Keratinocyte (primary cell): ENCODE results near the gene NSG1. TPM values are rescaled to one million over a fixed set of nuclear protein-coding genes. Genes with fewer than 3 reads are reported as not detected.

ENCODE experiments used
- DNase-seq: peaks from one replicate; pipeline ENCODE4 v3.0.0-alpha.2; 2011; ENCODE audit warnings: low read depth, missing footprints, low spot score
- FAIRE-seq: peaks from 2 replicates; lab custom pipeline; 2011; peaks lifted over from hg19 to GRCh38; lab: Jason Lieb, UNC
- H2AFZ ChIP-seq: 2 replicates; pipeline ENCODE4 v1.6.0; 2012; ENCODE audit warnings: low read length, control low read depth, inconsistent platforms; ENCODE audit not compliant: control insufficient read depth
- H3K27ac ChIP-seq: 2 replicates; pipeline ENCODE4 v1.5.1; 2011; ENCODE audit warnings: low read length; ENCODE audit not compliant: control insufficient read depth, insufficient read depth
- H3K27me3 ChIP-seq: 3 replicates; pipeline ENCODE4 v1.6.0; 2011; ENCODE audit warnings: low read length; ENCODE audit not compliant: control insufficient read depth, insufficient read depth; ENCODE audit errors: extremely low read depth
- H3K36me3 ChIP-seq, 2 experiments: 2 replicates in 1 of 2; 3 replicates in 1 of 2; pipeline ENCODE4 v1.5.1; 2011; ENCODE audit warnings: low read length in 2 of 2, mild to moderate bottlenecking in 1 of 2; ENCODE audit not compliant: control insufficient read depth in 2 of 2, insufficient read depth in 2 of 2; ENCODE audit errors: extremely low read depth in 1 of 2
- H3K4me1 ChIP-seq: 3 replicates; pipeline ENCODE4 v1.5.1; 2011; ENCODE audit warnings: low read length; ENCODE audit not compliant: control insufficient read depth, insufficient read depth; ENCODE audit errors: extremely low read depth
- H3K4me2 ChIP-seq: 3 replicates; pipeline ENCODE4 v1.6.0; 2011; ENCODE audit warnings: low read depth, low read length; ENCODE audit not compliant: control insufficient read depth, insufficient read depth; ENCODE audit errors: extremely low read depth
- H3K4me3 ChIP-seq, 3 experiments: fragments of 200-600 bp in 1 of 3; sonication (generic) in 1 of 3; 2 replicates in 2 of 3; 3 replicates in 1 of 3; pipeline ENCODE4 v1.5.1; 2011 to 2016; ENCODE audit warnings: low read length in 3 of 3, mild to moderate bottlenecking in 3 of 3, control low read depth in 2 of 3, inconsistent platforms in 1 of 3, low read depth in 1 of 3, mixed read lengths in 1 of 3, mixed run types in 1 of 3, moderate library complexity in 1 of 3; ENCODE audit not compliant: control insufficient read depth in 2 of 3, insufficient read depth in 2 of 3; ENCODE audit errors: extremely low read depth in 1 of 3
- H3K79me2 ChIP-seq: 2 replicates; pipeline ENCODE4 v1.6.0; 2012; ENCODE audit warnings: low read length; ENCODE audit not compliant: control insufficient read depth, insufficient read depth
- H3K9ac ChIP-seq: 3 replicates; pipeline ENCODE4 v1.6.0; 2011; ENCODE audit warnings: low read length; ENCODE audit not compliant: control insufficient read depth, insufficient read depth; ENCODE audit errors: extremely low read depth
- H3K9me1 ChIP-seq: 3 replicates; pipeline ENCODE4 v1.6.0; 2011; ENCODE audit warnings: low read length; ENCODE audit not compliant: control insufficient read depth, insufficient read depth; ENCODE audit errors: extremely low read depth
- H3K9me3 ChIP-seq: 2 replicates; pipeline ENCODE4 v1.5.1; 2012; ENCODE audit warnings: low read depth, low read length; ENCODE audit not compliant: control insufficient read depth
- H4K20me1 ChIP-seq: 3 replicates; pipeline ENCODE4 v1.6.0; 2011; ENCODE audit warnings: low read length; ENCODE audit not compliant: control insufficient read depth, insufficient read depth; ENCODE audit errors: extremely low read depth
- EZH2 ChIP-seq: IDR thresholded peaks from one replicate; pipeline ENCODE4 v1.6.1; 2012; ENCODE audit warnings: inconsistent platforms, mild to moderate bottlenecking, low read length, moderate library complexity
- dilution Hi-C: fragments of 300-500 bp; cut with MboI; formaldehyde crosslinking; loops from one replicate; pipeline ENCODE4 v1.7.0; 2020; ENCODE audit warnings: low sequenced_read_pairs; ENCODE audit not compliant: extremely low pct_ligation_motif_present
- polyA plus RNA-seq, 5 experiments: library from polyadenylated mRNA; depleted of rRNA in 3 of 5; stranded (reverse) in 3 of 5; stranded (forward) in 1 of 5; unstranded in 1 of 5; fragments of >200 nt; gene quantifications; 1 replicate in 1 of 5; 2 replicates in 3 of 5; 3 replicates in 1 of 5; pipeline versions ENCODE4 v1.2.1 to v1.2.3, GENCODE V29; 2011 to 2012; ENCODE audit warnings: missing spikeins in 2 of 5, low read depth in 1 of 5, low replicate concordance in 1 of 5
- TF ChIP-seq, protein P1 (sequence below), 3 experiments: IDR thresholded peaks in 1 of 3; conservative IDR thresholded peaks in 1 of 3; optimal IDR thresholded peaks in 1 of 3; 2 replicates in 2 of 3; 3 replicates in 1 of 3; pipeline versions ENCODE3 to v1.5.1; 2011; ENCODE audit warnings: low read length in 3 of 3, mild to moderate bottlenecking in 3 of 3, moderate library complexity in 2 of 3, control low read depth in 1 of 3, inconsistent platforms in 1 of 3; ENCODE audit not compliant: insufficient read depth in 2 of 3; ENCODE audit errors: extremely low read depth in 1 of 3

The NSG1 gene
- polyA plus RNA-seq, 1 donor (not counting 4 experiments of a cell fraction or from before 2014, with no cell fraction given): 49.3 TPM

DNA sequence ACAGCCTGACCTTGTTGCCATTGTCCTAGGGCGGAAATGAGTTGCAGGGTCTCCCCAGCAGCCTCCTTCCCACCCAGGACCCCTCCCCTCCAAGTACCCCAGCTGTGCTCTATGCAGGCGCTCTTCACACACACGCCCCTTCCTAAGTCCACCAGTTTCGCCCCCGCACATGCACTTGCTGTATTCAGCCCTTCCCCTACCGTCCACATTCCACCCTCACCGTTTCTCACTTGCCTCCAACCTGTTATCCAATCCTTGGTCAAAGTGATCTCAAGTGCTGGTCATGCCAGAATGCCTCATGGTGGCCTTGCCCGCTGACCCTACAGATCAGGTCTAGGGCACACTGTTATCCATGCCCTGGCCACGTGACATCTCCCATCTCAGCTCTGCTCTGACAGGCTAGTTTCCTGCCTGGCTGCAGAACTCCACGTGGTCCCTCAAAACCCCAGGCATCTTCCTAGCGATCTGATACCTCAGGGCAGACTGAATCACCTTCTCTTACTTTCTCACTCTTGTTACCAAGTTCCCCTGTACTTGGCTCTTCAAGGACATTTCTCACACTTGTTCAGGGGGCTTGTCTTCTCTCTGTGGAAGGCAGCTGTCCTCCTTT, 39.7 kb downstream of the NSG1 start:
- no peak overlapping the region for H2AFZ ChIP-seq
- no peaks in the 10 kb centered on the region for H3K9me1 ChIP-seq
- dilution Hi-C loops: no loop called here
- no peak overlapping the region for H3K4me3 ChIP-seq
- no peaks in the 10 kb centered on the region for H3K4me1 ChIP-seq
- H3K4me2 ChIP-seq: no peak overlapping the region
- no peak for DNase-seq
- H3K36me3 ChIP-seq: peaks cover 0 to 10% of the 10 kb centered on the region in 2 experiments
- no peaks in the 10 kb centered on the region for H3K79me2 ChIP-seq
- H3K9ac ChIP-seq: no peak overlapping the region
- no peaks in the 10 kb centered on the region for H3K27me3 ChIP-seq
- TF ChIP-seq EZH2: no peak
- no peak overlapping the region for H3K27ac ChIP-seq
- H3K9me3 ChIP-seq: no peaks in the 10 kb centered on the region
- FAIRE-seq: no peak
- no peaks in the 10 kb centered on the region for H4K20me1 ChIP-seq

DNA sequence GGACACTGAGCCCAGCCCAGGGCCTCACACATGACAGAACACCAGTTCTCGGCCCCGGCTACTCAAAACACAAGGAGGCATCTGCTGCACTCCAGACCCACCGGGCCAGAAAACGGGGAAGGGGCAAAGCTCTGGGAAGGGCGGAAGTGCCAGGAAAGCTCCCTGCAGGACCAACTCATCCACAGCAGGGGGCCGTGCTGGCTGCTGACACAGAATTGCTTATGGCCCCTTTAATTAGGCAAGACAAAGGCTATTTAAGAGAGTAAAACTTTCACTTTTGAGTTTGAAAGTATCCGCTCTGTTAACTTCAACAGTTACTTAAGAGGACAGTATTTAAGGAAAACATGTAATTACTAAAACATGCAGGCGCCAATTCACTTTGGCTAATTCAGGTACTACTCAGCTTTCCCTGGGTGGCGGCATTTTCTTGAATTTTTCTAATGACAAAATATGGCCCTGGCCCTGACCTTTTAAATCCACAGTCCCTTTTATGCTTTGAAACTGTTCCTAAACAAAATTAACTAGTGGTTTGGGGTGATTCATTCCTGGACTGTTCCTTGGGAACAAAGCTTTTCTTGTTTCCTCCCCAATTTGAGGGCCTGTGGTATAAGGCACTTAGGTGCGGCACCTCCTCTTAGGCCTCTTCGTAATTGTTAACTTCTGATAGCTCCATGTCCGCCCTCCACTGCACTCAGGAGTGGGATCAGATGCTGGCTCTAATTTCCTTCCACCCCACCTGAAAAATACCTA, 40.4 kb downstream of the NSG1 start:
- dilution Hi-C loops: no loop called here
- Histone ChIP-seq H3K9ac (no peak overlapping the region), H4K20me1 (no peaks in the 10 kb centered on the region), H3K4me2 (no peak overlapping the region), H2AFZ (no peak overlapping the region), H3K27me3 (no peaks in the 10 kb centered on the region), H3K4me3 (no peak overlapping the region), H3K4me1 (no peaks in the 10 kb centered on the region), H3K9me1 (no peaks in the 10 kb centered on the region), H3K79me2 (no peaks in the 10 kb centered on the region), H3K36me3 (peaks cover 0 to 8% of the 10 kb centered on the region in 2 experiments), H3K9me3 (no peaks in the 10 kb centered on the region), H3K27ac (no peak overlapping the region)
- TF ChIP-seq, protein P1, sequence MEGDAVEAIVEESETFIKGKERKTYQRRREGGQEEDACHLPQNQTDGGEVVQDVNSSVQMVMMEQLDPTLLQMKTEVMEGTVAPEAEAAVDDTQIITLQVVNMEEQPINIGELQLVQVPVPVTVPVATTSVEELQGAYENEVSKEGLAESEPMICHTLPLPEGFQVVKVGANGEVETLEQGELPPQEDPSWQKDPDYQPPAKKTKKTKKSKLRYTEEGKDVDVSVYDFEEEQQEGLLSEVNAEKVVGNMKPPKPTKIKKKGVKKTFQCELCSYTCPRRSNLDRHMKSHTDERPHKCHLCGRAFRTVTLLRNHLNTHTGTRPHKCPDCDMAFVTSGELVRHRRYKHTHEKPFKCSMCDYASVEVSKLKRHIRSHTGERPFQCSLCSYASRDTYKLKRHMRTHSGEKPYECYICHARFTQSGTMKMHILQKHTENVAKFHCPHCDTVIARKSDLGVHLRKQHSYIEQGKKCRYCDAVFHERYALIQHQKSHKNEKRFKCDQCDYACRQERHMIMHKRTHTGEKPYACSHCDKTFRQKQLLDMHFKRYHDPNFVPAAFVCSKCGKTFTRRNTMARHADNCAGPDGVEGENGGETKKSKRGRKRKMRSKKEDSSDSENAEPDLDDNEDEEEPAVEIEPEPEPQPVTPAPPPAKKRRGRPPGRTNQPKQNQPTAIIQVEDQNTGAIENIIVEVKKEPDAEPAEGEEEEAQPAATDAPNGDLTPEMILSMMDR (optimal IDR thresholded peaks at IDR 0.05 in 1 of 3, IDR thresholded peaks at IDR 0.05 in 1 of 3, conservative IDR thresholded peaks at IDR 0.05 in 1 of 3; ENCODE audit: extremely low read depth in 1 of 3, insufficient read depth in 2 of 3, low read length in 3 of 3): no peak
- no peak for TF ChIP-seq EZH2
- no peak for DNase-seq
- FAIRE-seq: no peak
